ENCODE measurements around the gene CNKSR1.

- no peak for TF ChIP-seq CTCF (IDR thresholded peaks at IDR 0.05; ENCODE audit: insufficient read depth, low read length)
- TF ChIP-seq POLR2AphosphoS5 (IDR thresholded peaks at IDR 0.05; ENCODE audit: low read depth) = no peak
- TF ChIP-seq SPI1 (IDR thresholded peaks at IDR 0.05; ENCODE audit: borderline replicate concordance, low read depth) = no peak
- TF ChIP-seq GABPA (IDR thresholded peaks at IDR 0.05; ENCODE audit: low read depth) = no peak
Measured at GRCh38 chr1:26212726-26213125, 35.4 kb downstream of the CNKSR1 start.
